Measurements from ENCODE around the gene AMOTL1. TPM values are rescaled to one million over a fixed set of nuclear protein-coding genes. Genes with fewer than 3 reads are reported as not detected.

AMOTL1 gene
- total and polyA plus RNA-seq, 2 of the 8 experiments (the other 6 are each of a cell fraction or from before 2014, with no cell fraction given), result 9.0 to 27.6 TPM

- no peak for TF ChIP-seq CHD7 (IDR thresholded peaks at IDR 0.05; ENCODE audit: insufficient replicate concordance, low read length)
- TF ChIP-seq POU5F1 (IDR thresholded peaks at IDR 0.05; ENCODE audit: low read depth, low read length), result no peak
- no peak for TF ChIP-seq FOSL1 (IDR thresholded peaks at IDR 0.05; ENCODE audit: insufficient read depth, low read depth, low read length)
- TF ChIP-seq SP4 (IDR thresholded peaks at IDR 0.05; ENCODE audit: low read length), result no peak
- TF ChIP-seq HDAC6 (IDR thresholded peaks at IDR 0.05; ENCODE audit: low read depth, low read length), result no peak
- no peak for TF ChIP-seq GTF2F1 (IDR thresholded peaks at IDR 0.05; ENCODE audit: borderline replicate concordance, low read depth, low read length)
- TF ChIP-seq SP1 (IDR thresholded peaks at IDR 0.05; ENCODE audit: low read depth, low read length), result no peak
Observed at GRCh38 chr11:94766713-94767206, 1.4 kb upstream of the AMOTL1 start (continued).
